Activated T-cell treated with anti-CD3 and anti-CD28 coated beads for 48 hours (primary cell): ENCODE results near the gene RASGRP2.
"Not testable (repeated sequence)": the region's sequence is repeated elsewhere in the genome, so short reads cannot be mapped to it uniquely, and the experiment has no call there.

Experiments
- DNase-seq: peaks from one replicate; pipeline ENCODE4 v3.0.0-alpha.2; 2020; ENCODE audit warnings: low read depth

The RASGRP2 gene

GRCh38 chr11:64718084-64718779, 25.7 kb downstream of the RASGRP2 start:
- no peak for DNase-seq

GRCh38 chr11:64717268-64717578, 26.7 kb downstream of the RASGRP2 start:
- no peak for DNase-seq

GRCh38 chr11:64716473-64717267, 27.3 kb downstream of the RASGRP2 start:
- DNase-seq = no peak

GRCh38 chr11:64715756-64716472, 28.0 kb downstream of the RASGRP2 start:
- DNase-seq = no peak

- no peak for DNase-seq
These were observed 28.8 kb downstream of the RASGRP2 start for GRCh38 chr11:64715110-64715509.

- DNase-seq = no peak
These were observed 29.3 kb downstream of the RASGRP2 start for GRCh38 chr11:64714666-64715065.

- DNase-seq = no peak
These were observed 30.1 kb downstream of the RASGRP2 start for GRCh38 chr11:64713781-64714363.

- DNase-seq = no peak
These were observed 30.8 kb downstream of the RASGRP2 start for GRCh38 chr11:64713016-64713707.

DNA sequence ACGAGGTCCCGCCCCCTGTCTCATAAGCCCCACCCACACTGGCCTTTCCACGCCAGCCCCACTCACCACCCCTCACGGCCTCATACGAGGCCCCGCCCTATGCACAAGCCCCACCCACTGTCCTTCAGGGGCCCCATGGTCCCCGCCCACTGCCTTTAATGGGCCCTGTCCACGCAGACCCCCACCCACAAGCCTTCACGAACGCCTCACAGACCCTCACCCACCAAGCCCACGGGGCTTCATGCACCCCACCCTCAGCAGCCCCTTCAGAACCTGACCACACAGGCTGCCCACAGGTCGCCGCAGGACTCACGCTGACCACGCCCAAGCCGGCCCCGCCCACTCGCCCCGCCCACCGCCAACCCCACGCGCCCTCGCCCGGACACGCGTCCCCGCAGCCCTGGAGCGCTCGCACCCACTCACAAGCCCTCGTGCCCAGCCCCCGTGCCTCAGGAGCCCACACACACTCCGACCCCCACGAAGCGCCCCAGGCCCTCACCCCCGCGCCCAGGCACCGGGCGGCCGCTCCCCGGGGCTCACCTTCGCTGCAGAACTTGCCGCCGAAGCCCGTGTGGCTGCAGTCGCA, 31.4 kb downstream of the RASGRP2 start:
- no peak for DNase-seq

DNA sequence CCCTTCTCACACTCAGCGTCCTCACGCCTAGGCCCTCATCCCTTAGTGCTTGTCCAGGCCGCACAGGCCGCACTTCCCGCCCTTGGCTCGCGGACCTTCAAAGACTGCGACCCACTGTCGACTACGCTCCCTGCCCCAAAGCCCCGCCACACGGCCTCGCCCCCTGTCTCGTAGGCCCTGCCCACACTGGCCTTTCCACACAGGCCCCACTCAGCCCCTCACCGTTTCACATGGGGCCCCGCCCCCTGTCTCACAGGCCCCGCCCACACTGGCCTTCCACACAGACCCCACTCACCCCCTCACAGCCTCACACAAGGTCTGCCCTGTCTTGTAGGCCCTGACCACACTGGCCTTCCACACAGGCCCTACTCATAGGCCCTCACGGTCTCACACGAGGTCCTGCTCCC, 32.0 kb downstream of the RASGRP2 start:
- no peak for DNase-seq

DNA sequence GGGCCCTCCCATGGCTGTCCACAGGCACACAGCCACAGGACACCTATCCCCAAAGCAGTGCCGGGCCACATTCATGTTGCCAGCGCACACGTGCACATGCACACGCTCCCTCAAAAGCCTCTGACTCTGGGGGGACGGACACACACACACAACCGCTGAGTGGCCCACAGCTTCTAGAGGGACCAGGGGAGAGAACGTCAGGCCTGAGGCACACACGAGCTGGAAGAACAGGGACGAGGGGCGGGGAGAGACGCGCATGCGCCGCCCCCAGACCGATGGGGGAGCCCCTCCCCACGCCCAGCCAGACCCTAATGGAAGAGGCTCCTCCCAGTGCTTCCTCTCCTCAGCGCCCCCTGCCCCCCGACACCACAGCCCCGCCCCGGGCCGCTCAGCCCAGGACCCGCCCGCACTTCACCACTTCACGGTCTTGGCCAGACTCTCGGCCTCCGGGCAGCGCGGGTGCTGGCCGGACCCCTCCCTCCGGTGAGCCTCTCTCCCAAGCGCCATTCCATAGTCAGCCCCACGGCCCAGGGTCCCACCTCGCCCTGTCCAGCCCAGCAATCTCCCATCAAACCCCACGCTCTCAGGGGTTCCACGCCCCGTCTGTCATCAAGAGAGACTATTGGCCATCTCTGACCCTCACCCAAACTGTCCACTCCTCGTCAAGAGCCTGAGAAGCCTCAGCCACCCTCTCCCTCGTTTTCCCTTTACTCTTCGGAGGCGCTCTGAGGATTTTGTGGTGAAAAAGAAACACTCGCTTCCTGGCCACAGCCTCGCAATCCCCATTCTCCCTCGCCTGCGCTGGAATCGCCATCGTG, 32.6 kb downstream of the RASGRP2 start:
- no peak for DNase-seq

GRCh38 chr11:64710418-64711137, 33.4 kb downstream of the RASGRP2 start:
- DNase-seq = no peak

GRCh38 chr11:64705501-64705900, 38.4 kb downstream of the RASGRP2 start:
- no peak for DNase-seq

DNA sequence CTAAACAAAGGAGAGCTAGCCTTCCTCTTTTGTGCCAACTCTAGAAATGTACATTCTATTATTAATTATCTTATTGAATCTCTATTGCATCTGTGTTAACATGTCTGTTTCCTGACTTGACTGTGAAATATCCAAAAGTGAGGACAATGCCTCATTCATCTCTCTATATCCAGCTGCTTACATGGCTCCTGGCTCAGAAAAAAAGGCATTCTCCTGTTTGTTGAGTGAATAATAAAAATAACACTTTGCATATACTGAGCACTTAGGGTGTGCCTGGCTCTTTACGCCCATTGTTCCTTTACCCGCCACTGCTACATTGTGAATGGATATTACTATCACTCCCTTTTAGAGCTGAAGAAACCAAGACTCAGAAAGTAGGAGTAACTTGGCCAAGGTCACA, 40.9 kb downstream of the RASGRP2 start:
- no peak for DNase-seq

DNA sequence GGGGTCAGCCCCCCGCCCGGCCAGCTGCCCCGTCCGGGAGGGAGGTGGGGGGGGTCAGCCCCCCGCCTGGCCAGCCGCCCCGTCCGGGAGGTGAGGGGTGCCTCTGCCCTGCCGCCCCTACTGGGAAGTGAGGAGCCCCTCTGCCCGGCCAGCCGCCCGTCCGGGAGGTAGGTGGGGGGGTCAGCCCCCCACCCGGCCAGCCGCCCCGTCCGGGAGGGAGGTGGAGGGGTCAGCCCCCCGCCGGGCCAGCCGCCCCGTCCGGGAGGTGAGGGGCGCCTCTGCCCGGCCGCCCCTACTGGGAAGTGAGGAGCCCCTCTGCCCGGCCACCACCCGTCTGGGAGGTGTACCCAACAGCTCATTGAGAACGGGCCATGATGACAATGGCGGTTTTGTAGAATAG, 42.0 kb downstream of the RASGRP2 start:
- DNase-seq = not testable (repeated sequence)

GRCh38 chr11:64698427-64698826, 45.5 kb downstream of the RASGRP2 start:
- DNase-seq = no peak

DNA sequence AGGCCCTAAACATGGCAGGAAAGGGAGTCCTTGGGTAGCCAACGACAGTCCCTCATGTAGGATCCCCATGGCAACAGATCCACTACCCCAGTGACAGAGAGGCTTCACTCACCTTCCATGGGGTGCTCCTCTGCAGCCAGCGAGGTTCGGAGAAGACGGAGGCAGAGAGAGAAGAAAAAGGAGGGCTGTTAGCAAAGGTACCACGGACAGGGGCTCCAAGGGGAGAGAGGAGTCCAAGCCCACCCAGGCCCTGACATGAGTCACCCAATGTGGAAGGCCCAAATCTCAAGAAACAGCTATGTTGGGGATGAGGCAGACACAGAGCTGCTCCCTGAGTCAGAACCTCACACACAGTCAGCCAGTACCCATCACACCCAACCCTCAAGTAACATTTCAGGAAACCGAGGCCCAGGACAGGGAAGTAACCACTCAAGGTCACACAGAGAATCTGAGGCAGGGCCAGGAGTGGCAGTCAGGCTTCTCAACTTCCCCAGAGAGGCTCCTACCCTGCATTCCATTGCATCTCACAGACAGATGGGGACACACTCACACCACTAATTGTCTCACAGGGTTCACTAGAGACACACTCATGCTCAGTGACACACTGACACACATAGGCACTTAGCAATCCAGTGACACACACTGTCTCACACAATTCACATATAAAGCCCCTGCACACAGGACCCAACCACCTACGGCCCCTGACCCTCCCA, 46.1 kb downstream of the RASGRP2 start:
- no peak for DNase-seq

DNA sequence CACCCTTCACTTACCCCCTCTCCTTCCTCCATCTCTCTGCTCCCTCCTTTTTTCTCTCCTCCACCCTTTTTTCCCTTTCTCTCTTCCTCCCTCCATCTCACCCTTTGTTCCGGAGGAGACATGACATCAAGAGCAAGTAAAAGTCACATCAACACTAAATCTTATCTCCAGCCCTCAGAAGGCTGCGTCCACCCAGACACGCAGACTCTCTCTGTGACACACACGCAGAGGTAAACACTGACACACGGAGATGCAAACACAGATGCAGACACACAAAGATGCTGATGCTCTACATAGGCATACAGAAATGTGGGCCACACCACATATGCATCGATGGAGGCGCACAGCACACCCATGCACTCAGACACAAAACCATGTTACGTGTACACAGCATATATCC, 47.9 kb downstream of the RASGRP2 start:
- DNase-seq = no peak

DNA sequence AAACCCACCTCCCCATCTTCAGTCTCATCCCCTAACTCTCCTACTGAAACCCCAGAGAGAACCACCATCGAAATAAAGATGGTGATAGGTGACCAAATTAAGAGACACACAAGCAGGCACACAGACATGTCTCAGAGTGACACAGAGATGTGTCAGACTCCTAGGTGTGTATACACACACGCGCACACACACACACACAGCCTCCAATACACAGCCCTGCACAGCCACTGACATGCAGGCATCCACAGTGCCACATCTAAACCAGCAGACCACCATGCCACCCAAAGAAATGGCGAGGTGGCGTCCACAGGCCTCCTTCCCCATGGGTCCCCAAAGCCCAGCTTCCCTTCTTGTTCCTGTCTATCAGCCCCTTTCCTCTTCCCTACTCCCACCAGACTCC, 48.4 kb downstream of the RASGRP2 start:
- DNase-seq = no peak
